Transverse colon (tissue), 3 donors: Measurements from ENCODE around the gene AGTRAP.

Experiments
- POLR2A ChIP-seq: fragments of 450-650 bp; IDR thresholded peaks from one replicate; pipeline ENCODE4 v1.6.1; 2016; ENCODE audit warnings: antibody characterized with exemption, mild to moderate bottlenecking, moderate library complexity
- TF ChIP-seq, protein P1 (sequence below), 5 experiments: fragments of 200-600 bp in 3 of 5; fragments of 450-650 bp in 2 of 5; sonication (generic) in 3 of 5; IDR thresholded peaks; 1 replicate in 2 of 5; 2 replicates in 3 of 5; pipeline ENCODE4 v1.5.1; 2016 to 2017; ENCODE audit warnings: antibody characterized with exemption in 5 of 5, inconsistent platforms in 3 of 5, mild to moderate bottlenecking in 2 of 5, moderate library complexity in 1 of 5

GRCh38 chr1:11746795-11747487 lies 11.0 kb downstream of the AGTRAP start:
- TF ChIP-seq, protein P1, sequence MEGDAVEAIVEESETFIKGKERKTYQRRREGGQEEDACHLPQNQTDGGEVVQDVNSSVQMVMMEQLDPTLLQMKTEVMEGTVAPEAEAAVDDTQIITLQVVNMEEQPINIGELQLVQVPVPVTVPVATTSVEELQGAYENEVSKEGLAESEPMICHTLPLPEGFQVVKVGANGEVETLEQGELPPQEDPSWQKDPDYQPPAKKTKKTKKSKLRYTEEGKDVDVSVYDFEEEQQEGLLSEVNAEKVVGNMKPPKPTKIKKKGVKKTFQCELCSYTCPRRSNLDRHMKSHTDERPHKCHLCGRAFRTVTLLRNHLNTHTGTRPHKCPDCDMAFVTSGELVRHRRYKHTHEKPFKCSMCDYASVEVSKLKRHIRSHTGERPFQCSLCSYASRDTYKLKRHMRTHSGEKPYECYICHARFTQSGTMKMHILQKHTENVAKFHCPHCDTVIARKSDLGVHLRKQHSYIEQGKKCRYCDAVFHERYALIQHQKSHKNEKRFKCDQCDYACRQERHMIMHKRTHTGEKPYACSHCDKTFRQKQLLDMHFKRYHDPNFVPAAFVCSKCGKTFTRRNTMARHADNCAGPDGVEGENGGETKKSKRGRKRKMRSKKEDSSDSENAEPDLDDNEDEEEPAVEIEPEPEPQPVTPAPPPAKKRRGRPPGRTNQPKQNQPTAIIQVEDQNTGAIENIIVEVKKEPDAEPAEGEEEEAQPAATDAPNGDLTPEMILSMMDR (IDR thresholded peaks at IDR 0.05): no peak
- no peak for TF ChIP-seq POLR2A
